ENCODE results near the gene SH3BP5L. TPM values are rescaled to one million over a fixed set of nuclear protein-coding genes. Genes with fewer than 3 reads are reported as not detected.

Gene SH3BP5L
- total and polyA plus RNA-seq, 2 of the 8 experiments (the other 6 are each of a cell fraction or from before 2014, with no cell fraction given): 20.2 to 28.4 TPM

- H4K5ac ChIP-seq (ENCODE audit: insufficient read length, low read depth, low read length): no peak overlapping the region
- peaks cover 0 to 7% (median 3%) of the 10 kb centered on the region in 4 experiments; a peak in 6 of 7 replicates for H3K4me1 ChIP-seq (replicated peaks in 1 of 4; ENCODE audit: control insufficient read depth in 3 of 4, insufficient read depth in 4 of 4, low read length in 3 of 4)
- H4K91ac ChIP-seq (replicated peaks; ENCODE audit: insufficient read length, low read length): no peak overlapping the region
- H3K4me3 ChIP-seq (ENCODE audit: extremely low read depth in 1 of 4, insufficient read depth in 2 of 4, low read depth in 3 of 4, low read length in 4 of 4): no peak overlapping the region
- TF ChIP-seq CBX8 (IDR thresholded peaks at IDR 0.05; ENCODE audit: borderline replicate concordance, low read depth, low read length) (no peak), EZH2 (IDR thresholded peaks at IDR 0.05; ENCODE audit: low read depth, low read length, severe bottlenecking) (no peak)
- 87% methylated on average over 12 of the region's 15 CpGs; no CpG with 5 or more reads in 1 of the 2 experiments for WGBS, 2 experiments (ENCODE audit: extremely low coverage in 1 of 2, insufficient coverage in 1 of 2, insufficient read length in 1 of 2, insufficient replicate concordance in 2 of 2, low coverage in 1 of 2, low lambda C conversion rate in 2 of 2, missing lambda C conversion rate in 1 of 2)
- no peak overlapping the region for H3K9ac ChIP-seq (replicated peaks in 1 of 4; ENCODE audit: extremely low read depth in 1 of 4, low read depth in 3 of 4, low read length in 3 of 4)
- H3K79me2 ChIP-seq (ENCODE audit: control insufficient read depth in 1 of 2, insufficient read depth in 2 of 2, low read length in 2 of 2): peaks cover 0 to 68% of the 10 kb centered on the region in 2 experiments; a peak in 3 of 4 replicates
- H3K27me3 ChIP-seq (replicated peaks in 1 of 4; ENCODE audit: control insufficient read depth in 3 of 4, extremely low read depth in 1 of 4, insufficient read depth in 3 of 4, low read length in 3 of 4): no peaks in the 10 kb centered on the region
- H2AK5ac ChIP-seq (ENCODE audit: low read depth, low read length): no peak overlapping the region
- ChIA-PET CTCF (ENCODE audit: partially characterized antibody) (interaction anchor here (0.6 to 2.6 kb wide), 6 partner anchors 9 to 19 kb away, joined by 3 to 10 read pairs (median 3); no protein-coding TSS in a partner anchor), POLR2A (ENCODE audit: partially characterized antibody) (interaction anchor here (0.6 to 2.8 kb wide), 5 partner anchors 16 to 51 kb away, joined by 3 to 8 read pairs (median 3); partner anchors contain the start of gene ZNF692)
- no peak overlapping the region for H3K56ac ChIP-seq (replicated peaks; ENCODE audit: insufficient read length, low read depth, low read length)
- H3K23me2 ChIP-seq (ENCODE audit: low read depth, low read length): peaks cover 10% of the 10 kb centered on the region
- no peak overlapping the region for H3K4ac ChIP-seq (replicated peaks; ENCODE audit: insufficient read length, low read depth, low read length)
- H3K36me3 ChIP-seq (ENCODE audit: control insufficient read depth in 2 of 4, insufficient read depth in 4 of 4, low read length in 3 of 4): peaks cover 0 to 22% (median 10%) of the 10 kb centered on the region in 4 experiments; a peak in 6 of 8 replicates
- no peak for DNase-seq (ENCODE audit: low read depth in 1 of 2, low spot score in 2 of 2)
- H2AFZ ChIP-seq (ENCODE audit: low read length): no peak overlapping the region
- no peak overlapping the region for H2BK20ac ChIP-seq (ENCODE audit: low read length)
- H3K14ac ChIP-seq (ENCODE audit: insufficient read length): no peak overlapping the region
- peaks cover 0 to 10% of the 10 kb centered on the region in 2 experiments for H4K20me1 ChIP-seq (replicated peaks in 1 of 2; ENCODE audit: control insufficient read depth in 1 of 2, insufficient read depth in 2 of 2, low read length in 2 of 2)
- H2BK120ac ChIP-seq (replicated peaks; ENCODE audit: low read depth, low read length): no peak overlapping the region
- H3K79me1 ChIP-seq (ENCODE audit: low read depth, low read length): peaks cover 17% of the 10 kb centered on the region
- H2BK15ac ChIP-seq (ENCODE audit: low read length): no peak overlapping the region
- no peak overlapping the region for H3K27ac ChIP-seq (ENCODE audit: low read depth, low read length)
- no peak overlapping the region for H3K23ac ChIP-seq (ENCODE audit: insufficient read length)
- no peak overlapping the region for H2BK5ac ChIP-seq (ENCODE audit: low read depth, low read length)
- no peak overlapping the region for H4K8ac ChIP-seq (ENCODE audit: extremely low read depth, insufficient read depth, low read length)
- no peak overlapping the region for H2BK12ac ChIP-seq (ENCODE audit: low read depth, low read length)
- FAIRE-seq: no peak
- no peaks in the 10 kb centered on the region for H3K9me3 ChIP-seq (ENCODE audit: insufficient read depth in 2 of 2, low read depth in 1 of 2, low read length in 1 of 2)
- no peak overlapping the region; a peak in 1 of 4 replicates for H3K4me2 ChIP-seq (ENCODE audit: insufficient read depth in 1 of 2, low read depth in 2 of 2, low read length in 2 of 2)
- no peak overlapping the region for H3K18ac ChIP-seq (ENCODE audit: extremely low read depth, low read length)
These were observed 3.3 kb downstream of the SH3BP5L start for GRCh38 chr1:248822148-248823032.

Measured in H1 (cell line).